Dedifferentiated amniotic fluid mesenchymal stem cell (primary cell): ENCODE measurements around the gene ASB16.
A peak's percentile ranks its signal among the peaks of the same experiment; 100 is the strongest.

ENCODE experiments used
- DNase-seq: peaks from one replicate; pipeline ENCODE4 v3.0.0-alpha.2; 2016; ENCODE audit errors: extremely low spot score

The ASB16 gene

DNA sequence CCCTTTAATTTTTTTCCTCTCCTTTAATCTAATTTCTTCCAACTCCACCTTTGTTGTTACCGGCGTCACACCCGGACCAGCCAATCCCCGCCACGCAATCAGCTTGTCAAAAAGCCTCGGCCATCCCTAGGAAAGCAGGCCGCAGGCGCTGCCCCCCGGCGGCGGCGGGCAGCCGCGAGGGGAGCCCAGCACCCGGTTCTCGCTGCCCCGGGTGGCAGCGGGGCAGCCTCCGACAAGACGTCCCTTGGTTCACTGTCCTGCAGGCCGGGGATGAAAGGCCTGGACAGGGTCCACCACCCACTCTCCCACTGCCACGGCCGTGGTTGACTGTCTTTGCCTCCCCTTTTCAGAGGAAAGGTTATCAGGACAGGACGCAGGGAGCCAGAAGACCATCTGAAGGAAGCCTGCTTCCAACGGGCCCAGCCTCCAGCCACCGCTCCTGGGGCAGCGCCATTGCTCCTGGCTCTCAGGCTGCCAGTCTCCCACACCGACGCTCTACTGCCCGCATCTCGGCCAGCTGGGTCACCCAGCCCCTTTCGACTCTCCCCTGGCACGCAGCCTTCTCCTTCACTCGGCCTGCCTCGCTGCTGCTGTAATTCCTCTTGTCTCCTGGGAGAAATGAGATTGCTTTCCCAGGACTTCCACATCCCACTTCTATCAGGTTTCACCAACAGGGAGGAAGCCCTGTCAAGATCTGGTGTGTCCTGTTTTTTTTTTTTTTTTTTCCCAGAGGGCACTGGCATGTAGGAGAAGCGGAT is 51.8 kb downstream of the ASB16 start:
- DNase-seq = peak; percentile 64

GRCh38 chr17:44223541-44224071 is 53.1 kb downstream of the ASB16 start:
- no peak for DNase-seq
